Fibroblast of villous mesenchyme (primary cell): ENCODE results near the gene DDI2. TPM values are rescaled to one million over a fixed set of nuclear protein-coding genes. Genes with fewer than 3 reads are reported as not detected.

Experiments used
- DNase-seq: peaks from one replicate; pipeline ENCODE4 v3.0.0-alpha.2; 2010; ENCODE audit warnings: low read depth
- H3K4me3 ChIP-seq: 2 replicates; pipeline ENCODE4 v1.5.1; 2011; ENCODE audit warnings: low read depth, mild to moderate bottlenecking, low read length
- total RNA-seq: library from RNA; depleted of rRNA; stranded (reverse); fragments of >200 nt; gene quantifications from 2 replicates; pipeline ENCODE4 v1.2.3, GENCODE V29; 2012
- TF ChIP-seq, protein P1 (sequence below): IDR thresholded peaks from 2 replicates; pipeline ENCODE4 v1.5.1; 2012; ENCODE audit warnings: low read depth, mild to moderate bottlenecking, low read length; ENCODE audit not compliant: insufficient read depth

DDI2 gene
- total RNA-seq = 15.5 and 21.3 TPM in 2 replicates

DNA sequence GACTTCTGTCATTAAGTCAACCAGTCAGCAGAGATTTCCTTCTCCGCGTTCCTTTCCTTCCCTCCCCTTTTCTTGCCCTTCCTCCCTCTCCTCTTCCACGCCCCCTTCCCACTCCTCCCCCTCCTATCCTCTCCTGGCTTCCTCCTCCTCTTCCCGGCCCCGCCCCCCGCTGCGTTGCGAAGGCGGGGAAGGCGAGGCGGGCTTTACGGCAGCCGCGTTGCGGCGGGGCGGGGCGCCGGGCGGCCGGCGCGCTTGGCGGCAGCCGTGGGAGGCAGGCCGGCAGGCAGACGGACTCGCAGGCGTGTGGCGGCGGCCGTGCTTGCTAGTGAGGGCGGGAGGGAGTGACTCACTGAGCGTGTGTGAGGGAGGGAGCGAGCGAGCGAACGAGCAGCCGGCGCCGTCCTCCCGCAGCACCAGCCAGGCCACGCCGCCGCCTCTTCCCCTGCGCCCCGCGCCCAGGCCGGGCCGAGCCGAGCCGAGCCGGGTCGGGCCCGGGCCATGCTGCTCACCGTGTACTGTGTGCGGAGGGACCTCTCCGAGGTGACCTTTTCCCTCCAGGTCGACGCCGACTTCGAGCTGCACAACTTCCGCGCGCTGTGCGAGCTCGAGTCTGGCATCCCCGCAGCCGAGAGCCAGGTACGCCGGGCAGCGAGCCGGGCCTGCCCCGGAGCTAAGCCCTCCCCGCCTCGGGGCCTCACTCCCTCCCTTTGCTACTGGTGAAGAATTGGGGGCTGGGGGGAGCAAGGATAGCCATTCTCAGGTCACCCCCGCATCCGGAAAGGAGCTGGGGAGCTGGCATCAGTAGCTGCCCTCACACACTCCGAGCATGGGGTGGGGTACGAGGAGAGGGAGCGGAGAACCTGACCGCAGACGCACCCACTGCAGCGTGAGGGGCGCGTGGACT lies at the start of gene DDI2:
TSS of gene DDI2 (plus strand) at position 286 of the 904 bp plus-strand sequence. CDS start at position 499, 213 bp downstream.
- TF ChIP-seq, protein P1, sequence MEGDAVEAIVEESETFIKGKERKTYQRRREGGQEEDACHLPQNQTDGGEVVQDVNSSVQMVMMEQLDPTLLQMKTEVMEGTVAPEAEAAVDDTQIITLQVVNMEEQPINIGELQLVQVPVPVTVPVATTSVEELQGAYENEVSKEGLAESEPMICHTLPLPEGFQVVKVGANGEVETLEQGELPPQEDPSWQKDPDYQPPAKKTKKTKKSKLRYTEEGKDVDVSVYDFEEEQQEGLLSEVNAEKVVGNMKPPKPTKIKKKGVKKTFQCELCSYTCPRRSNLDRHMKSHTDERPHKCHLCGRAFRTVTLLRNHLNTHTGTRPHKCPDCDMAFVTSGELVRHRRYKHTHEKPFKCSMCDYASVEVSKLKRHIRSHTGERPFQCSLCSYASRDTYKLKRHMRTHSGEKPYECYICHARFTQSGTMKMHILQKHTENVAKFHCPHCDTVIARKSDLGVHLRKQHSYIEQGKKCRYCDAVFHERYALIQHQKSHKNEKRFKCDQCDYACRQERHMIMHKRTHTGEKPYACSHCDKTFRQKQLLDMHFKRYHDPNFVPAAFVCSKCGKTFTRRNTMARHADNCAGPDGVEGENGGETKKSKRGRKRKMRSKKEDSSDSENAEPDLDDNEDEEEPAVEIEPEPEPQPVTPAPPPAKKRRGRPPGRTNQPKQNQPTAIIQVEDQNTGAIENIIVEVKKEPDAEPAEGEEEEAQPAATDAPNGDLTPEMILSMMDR = no peak
- DNase-seq = peak; percentile 98
- peak within 1 kb of the TSS; percentile 99 for H3K4me3 ChIP-seq

GRCh38 chr1:15568387-15569073 lies 48.7 kb upstream of the DDI2 start:
- DNase-seq = no peak
- TF ChIP-seq, protein P1 = no peak
- H3K4me3 ChIP-seq = no peak overlapping the region

DNA sequence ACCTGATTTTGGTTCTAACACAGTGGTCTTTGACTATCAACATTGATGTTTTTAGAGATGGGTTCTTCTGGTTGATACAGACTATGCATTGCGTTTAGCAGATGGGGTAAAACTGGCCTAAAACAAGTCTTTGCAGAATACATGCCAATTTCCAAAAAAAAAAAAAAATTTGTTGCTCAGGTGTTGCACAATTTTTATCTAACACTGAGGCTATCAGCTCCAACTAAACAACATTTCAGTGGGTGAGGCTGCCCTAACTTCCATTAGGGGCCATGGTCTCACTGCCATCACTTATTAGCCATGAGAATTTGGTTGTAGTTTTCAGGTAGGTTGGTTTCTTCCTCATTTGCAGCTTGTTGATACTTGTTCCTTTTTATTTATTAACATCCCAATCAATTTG lies 46.4 kb upstream of the DDI2 start:
- no peak overlapping the region for H3K4me3 ChIP-seq
- no peak for DNase-seq
- TF ChIP-seq, protein P1 = no peak

GRCh38 chr1:15571266-15571665 lies 46.0 kb upstream of the DDI2 start:
- H3K4me3 ChIP-seq = no peak overlapping the region
- TF ChIP-seq, protein P1 = no peak
- DNase-seq = no peak

- peak; percentile 37 for DNase-seq
- H3K4me3 ChIP-seq = no peak overlapping the region
- TF ChIP-seq, protein P1 = no peak
Observed at GRCh38 chr1:15573477-15573876, 43.8 kb upstream of the DDI2 start.

DNA sequence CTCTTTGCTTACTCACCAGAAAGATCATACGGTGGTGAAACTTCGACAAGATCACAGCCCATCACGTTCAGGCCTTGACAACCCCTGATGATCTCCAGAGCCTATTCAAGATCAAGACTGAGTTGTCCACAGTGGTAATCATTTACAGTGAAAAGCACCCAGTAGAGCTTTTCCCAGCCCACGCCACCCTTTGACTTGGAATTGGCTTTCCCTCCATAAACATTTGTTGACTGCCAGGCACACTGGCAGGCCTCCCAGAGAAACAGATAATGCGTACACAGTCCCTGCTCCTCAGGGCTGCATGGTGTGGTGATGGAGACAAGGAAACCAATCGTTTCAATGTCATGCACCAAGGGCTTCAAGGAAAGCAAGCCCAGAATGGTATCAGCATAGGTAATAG lies 42.5 kb upstream of the DDI2 start:
- DNase-seq = no peak
- TF ChIP-seq, protein P1 = no peak
- no peak overlapping the region for H3K4me3 ChIP-seq
